Stimulated activated CD8-positive, alpha-beta memory T cell treated with anti-CD3 and anti-CD28 coated beads, Interleukin-4, amount 100 ng/mL, for 1 hour (primary cell): ENCODE measurements around the gene APOD.
"Not testable (repeated sequence)": the region's sequence is repeated elsewhere in the genome, so short reads cannot be mapped to it uniquely, and the experiment has no call there.

Experiments
- DNase-seq, 2 donors: peaks; one replicate each; pipeline ENCODE4 v3.0.0-alpha.2; 2020; ENCODE audit warnings: low read depth in 2 of 2, low spot score in 1 of 2

Gene APOD

GRCh38 chr3:195583831-195584542 lies at the start of gene APOD:
APOD (minus strand) TSS chr3:195583940; CDS start chr3:195579461, 4,479 bp downstream.
- DNase-seq = no peak

- not testable (repeated sequence) for DNase-seq
Measured at GRCh38 chr3:195633351-195633750, 49.6 kb upstream of the APOD start.

GRCh38 chr3:195632501-195633185 lies 48.9 kb upstream of the APOD start:
- not testable (repeated sequence) for DNase-seq

GRCh38 chr3:195632046-195632445 lies 48.3 kb upstream of the APOD start:
- DNase-seq = not testable (repeated sequence)

GRCh38 chr3:195630938-195631495 lies 47.3 kb upstream of the APOD start:
- DNase-seq = not testable (repeated sequence)

GRCh38 chr3:195630086-195630917 lies 46.6 kb upstream of the APOD start:
- DNase-seq = not testable (repeated sequence)

GRCh38 chr3:195629682-195630081 lies 45.9 kb upstream of the APOD start:
- DNase-seq = not testable (repeated sequence)

GRCh38 chr3:195628386-195628920 lies 44.7 kb upstream of the APOD start:
- not testable (repeated sequence) for DNase-seq

GRCh38 chr3:195627515-195628385 lies 44.0 kb upstream of the APOD start:
- not testable (repeated sequence) for DNase-seq

GRCh38 chr3:195624603-195625560 lies 41.1 kb upstream of the APOD start:
- not testable (repeated sequence) for DNase-seq

- DNase-seq = not testable (repeated sequence)
Measured at GRCh38 chr3:195624171-195624570, 40.4 kb upstream of the APOD start.

GRCh38 chr3:195623217-195623965 lies 39.7 kb upstream of the APOD start:
- not testable (repeated sequence) for DNase-seq

- not testable (repeated sequence) for DNase-seq
Measured at GRCh38 chr3:195622523-195623170, 38.9 kb upstream of the APOD start.

- not testable (repeated sequence) for DNase-seq
Measured at GRCh38 chr3:195622012-195622411, 38.3 kb upstream of the APOD start.

- DNase-seq = not testable (repeated sequence)
Measured at GRCh38 chr3:195621095-195621494, 37.4 kb upstream of the APOD start.

GRCh38 chr3:195620476-195620875 lies 36.7 kb upstream of the APOD start:
- not testable (repeated sequence) for DNase-seq

GRCh38 chr3:195619591-195620369 lies 36.0 kb upstream of the APOD start:
- DNase-seq = not testable (repeated sequence)
